GM23338 (cell line): ENCODE results near the gene PLXND1. TPM values are rescaled to one million over a fixed set of nuclear protein-coding genes. Genes with fewer than 3 reads are reported as not detected.

Source experiments
- ATAC-seq: fragments of 200-7000 bp; cut with Tn5 transposase; 3 replicates; pipeline ENCODE4 v1.9.1; 2020
- DNase-seq: peaks from one replicate; pipeline ENCODE4 v3.0.0-alpha.2; 2015; ENCODE audit warnings: low spot score
- H2AFZ ChIP-seq: fragments of 200-600 bp; sonication (generic); 2 replicates; pipeline ENCODE4 v1.8.0; 2016; ENCODE audit warnings: antibody characterized with exemption, mild to moderate bottlenecking, moderate library complexity
- H3F3A ChIP-seq: fragments of 200-600 bp; sonication (generic); replicated peaks from 2 replicates; pipeline ENCODE4 v1.8.0; 2017; ENCODE audit warnings: antibody characterized with exemption, mixed run types, low read depth
- H3K27ac ChIP-seq: fragments of 200-600 bp; sonication (generic); 2 replicates; pipeline ENCODE4 v1.6.1; 2016; ENCODE audit warnings: low read depth
- H3K27me3 ChIP-seq: fragments of 200-600 bp; sonication (generic); 2 replicates; pipeline ENCODE4 v1.8.0; 2016; ENCODE audit warnings: mild to moderate bottlenecking, mixed run types, moderate library complexity; ENCODE audit not compliant: insufficient read depth
- H3K36me3 ChIP-seq: fragments of 200-600 bp; sonication (generic); 2 replicates; pipeline ENCODE4 v1.8.0; 2016; ENCODE audit warnings: mild to moderate bottlenecking; ENCODE audit not compliant: insufficient read depth
- H3K4me1 ChIP-seq: fragments of 200-600 bp; sonication (generic); 2 replicates; pipeline ENCODE4 v1.8.0; 2016; ENCODE audit warnings: mild to moderate bottlenecking, moderate library complexity; ENCODE audit not compliant: insufficient read depth
- H3K4me2 ChIP-seq: fragments of 200-600 bp; sonication (generic); 2 replicates; pipeline ENCODE4 v1.7.1; 2017; ENCODE audit warnings: mixed run types
- H3K4me3 ChIP-seq: fragments of 200-600 bp; sonication (generic); 2 replicates; pipeline ENCODE4 v1.6.1; 2016; ENCODE audit warnings: mixed run types
- H3K79me2 ChIP-seq: fragments of 200-600 bp; sonication (generic); replicated peaks from 2 replicates; pipeline ENCODE4 v1.8.0; 2017; ENCODE audit warnings: mild to moderate bottlenecking; ENCODE audit not compliant: insufficient read depth
- H3K9me2 ChIP-seq: fragments of 200-600 bp; sonication (generic); 2 replicates; pipeline ENCODE4 v1.8.0; 2017; ENCODE audit not compliant: insufficient read depth
- H4K20me1 ChIP-seq: fragments of 200-600 bp; sonication (generic); replicated peaks from 2 replicates; pipeline ENCODE4 v1.8.0; 2017; ENCODE audit warnings: mild to moderate bottlenecking; ENCODE audit not compliant: insufficient read depth
- H3K27ac Mint-ChIP-seq: 2 replicates; pipeline ENCODE4 v1.8.0; 2020; ENCODE audit warnings: inconsistent platforms, mild to moderate bottlenecking, moderate library complexity, mixed read lengths
- H3K27me3 Mint-ChIP-seq: 3 replicates; pipeline ENCODE4 v1.8.0; 2022; ENCODE audit warnings: low read depth, mild to moderate bottlenecking, moderate library complexity, mixed read lengths, inconsistent platforms; ENCODE audit not compliant: insufficient read depth, poor library complexity
- H3K36me3 Mint-ChIP-seq: 3 replicates; pipeline ENCODE4 v1.8.0; 2021; ENCODE audit warnings: low read depth, mild to moderate bottlenecking, inconsistent platforms, moderate library complexity, mixed read lengths
- H3K4me1 Mint-ChIP-seq: 3 replicates; pipeline ENCODE4 v1.8.0; 2020; ENCODE audit warnings: mild to moderate bottlenecking, inconsistent platforms, mixed read lengths
- H3K4me3 Mint-ChIP-seq: 3 replicates; pipeline ENCODE4 v1.8.0; 2021; ENCODE audit warnings: moderate library complexity, mild to moderate bottlenecking, inconsistent platforms, mixed read lengths
- H3K9me3 Mint-ChIP-seq: 3 replicates; pipeline ENCODE4 v1.8.0; 2020; ENCODE audit warnings: moderate library complexity, mild to moderate bottlenecking, inconsistent platforms, mixed read lengths
- CREB1 ChIP-seq: fragments of 250-450 bp; sonication (Bioruptor Pico); IDR thresholded peaks from 2 replicates; pipeline ENCODE4 v1.5.0; 2020; ENCODE audit warnings: low read depth, mild to moderate bottlenecking, moderate library complexity
- EZH2 ChIP-seq: fragments of 200-600 bp; sonication (generic); IDR thresholded peaks from one replicate; pipeline ENCODE4 v1.8.0; 2017; ENCODE audit warnings: antibody characterized with exemption, mild to moderate bottlenecking, low read depth; ENCODE audit not compliant: unreplicated experiment
- EZH2phosphoT487 ChIP-seq: fragments of 200-600 bp; sonication (generic); IDR thresholded peaks from one replicate; pipeline ENCODE4 v1.8.1; 2018; ENCODE audit warnings: antibody characterized with exemption; ENCODE audit not compliant: unreplicated experiment
- JUNB ChIP-seq: IDR thresholded peaks from one replicate; pipeline ENCODE4 v1.6.1; 2016; ENCODE audit warnings: antibody characterized with exemption; ENCODE audit not compliant: unreplicated experiment
- NANOG ChIP-seq: IDR thresholded peaks from 2 replicates; pipeline ENCODE4 v1.6.1; 2016; ENCODE audit warnings: antibody characterized with exemption, borderline replicate concordance
- POLR2AphosphoS5 ChIP-seq: IDR thresholded peaks from 2 replicates; pipeline ENCODE4 v1.6.1; 2016; ENCODE audit warnings: antibody characterized with exemption, low read depth
- STAT1 ChIP-seq: IDR thresholded peaks from one replicate; pipeline ENCODE4 v1.6.1; 2016; ENCODE audit warnings: antibody characterized with exemption; ENCODE audit not compliant: unreplicated experiment
- ZNF114 ChIP-seq: fragments of 250-450 bp; sonication (Bioruptor Pico); IDR thresholded peaks from 2 replicates; pipeline ENCODE4 v1.5.0; 2020; ENCODE audit warnings: mild to moderate bottlenecking, moderate library complexity
- ZNF331 ChIP-seq: fragments of 250-450 bp; sonication (Bioruptor Pico); IDR thresholded peaks from 2 replicates; pipeline ENCODE4 v1.5.0; 2020; ENCODE audit warnings: low read depth, mild to moderate bottlenecking, moderate library complexity
- polyA plus RNA-seq: library from polyadenylated mRNA; unstranded; fragments of >200 nt; fragmentation: Nextera tagmentation; extraction: Ambion mirVana; gene quantifications from 2 replicates; pipeline ENCODE4 v1.2.1, GENCODE V29; 2016
- small RNA-seq: library from RNA; depleted of rRNA; stranded (forward); fragments of <200 nt; gene quantifications from one replicate; pipeline ENCODE3, GENCODE V24; 2014; ENCODE audit warnings: low replicate concordance
- total RNA-seq: library from RNA; depleted of rRNA; stranded (reverse); fragments of >200 nt; shearing (Covaris generic); gene quantifications from 2 replicates; pipeline ENCODE4 v1.2.3, GENCODE V29; 2014; rRNA removed
- TF ChIP-seq, protein P1 (sequence below): IDR thresholded peaks from one replicate; pipeline ENCODE4 v1.6.1; 2018; ENCODE audit warnings: antibody characterized with exemption; ENCODE audit not compliant: unreplicated experiment
- TF ChIP-seq, protein P2 (sequence below), 2 experiments: fragments of 200-600 bp in 1 of 2; sonication (generic) in 1 of 2; conservative IDR thresholded peaks; 2 replicates each; pipeline versions ENCODE4 v1.5.1 to v1.6.1; 2016 to 2017; ENCODE audit warnings: antibody characterized with exemption in 2 of 2, low read depth in 2 of 2, mild to moderate bottlenecking in 2 of 2, moderate library complexity in 1 of 2
- TF ChIP-seq, protein P3 (sequence below): IDR thresholded peaks from 2 replicates; pipeline ENCODE4 v1.6.1; 2016; ENCODE audit warnings: antibody characterized with exemption

The PLXND1 gene
- total and polyA plus RNA-seq, 2 experiments from 2014 or later = 13.3 to 60.4 TPM

DNA sequence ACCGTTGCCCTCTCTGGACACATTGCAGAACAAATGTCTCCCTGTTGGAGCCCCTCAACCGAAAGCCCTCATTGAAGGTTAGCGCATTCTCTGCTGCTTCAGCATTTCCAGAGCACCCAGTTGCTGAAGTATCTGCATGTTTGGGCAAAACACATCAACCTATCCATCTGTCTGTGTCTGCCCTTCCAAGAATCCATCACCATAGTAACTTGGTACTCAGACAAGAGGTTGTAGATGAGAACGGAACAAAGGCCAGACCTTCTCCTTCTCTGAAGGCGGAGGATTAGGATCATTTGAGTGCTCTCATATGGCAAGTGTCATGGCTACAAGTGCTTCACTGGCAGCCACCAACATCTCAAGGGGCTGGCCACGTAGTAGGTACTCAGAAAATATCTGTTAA, 101.1 kb downstream of the PLXND1 start:
- Histone ChIP-seq H3K27ac (no peak overlapping the region), H4K20me1 (no peaks in the 10 kb centered on the region), H3K79me2 (no peaks in the 10 kb centered on the region), H3K4me2 (no peak overlapping the region), H2AFZ (no peak overlapping the region), H3F3A (no peaks in the 10 kb centered on the region; the same call in 1 of the 2 replicates), H3K9me2 (no peaks in the 10 kb centered on the region), H3K4me1 (no peaks in the 10 kb centered on the region), H3K27me3 (no peaks in the 10 kb centered on the region), H3K36me3 (no peaks in the 10 kb centered on the region), H3K4me3 (no peak overlapping the region)
- Mint-ChIP-seq H3K4me1 (peaks cover 8% of the 10 kb centered on the region), H3K9me3 (no peaks in the 10 kb centered on the region), H3K36me3 (peaks cover 1% of the 10 kb centered on the region; the same call in 2 of the 3 replicates), H3K27me3 (peaks cover 14% of the 10 kb centered on the region), H3K4me3 (no peak overlapping the region), H3K27ac (no peak overlapping the region)
- DNase-seq (no peak), ATAC-seq (no peak)
- TF ChIP-seq EZH2phosphoT487 (no peak), ZNF331 (CRISPR knock-in tag) (no peak), EZH2 (no peak), CREB1 (CRISPR knock-in tag) (no peak), NANOG (no peak), ZNF114 (CRISPR knock-in tag) (no peak), POLR2AphosphoS5 (no peak), JUNB (no peak), STAT1 (no peak)
- TF ChIP-seq, protein P1, sequence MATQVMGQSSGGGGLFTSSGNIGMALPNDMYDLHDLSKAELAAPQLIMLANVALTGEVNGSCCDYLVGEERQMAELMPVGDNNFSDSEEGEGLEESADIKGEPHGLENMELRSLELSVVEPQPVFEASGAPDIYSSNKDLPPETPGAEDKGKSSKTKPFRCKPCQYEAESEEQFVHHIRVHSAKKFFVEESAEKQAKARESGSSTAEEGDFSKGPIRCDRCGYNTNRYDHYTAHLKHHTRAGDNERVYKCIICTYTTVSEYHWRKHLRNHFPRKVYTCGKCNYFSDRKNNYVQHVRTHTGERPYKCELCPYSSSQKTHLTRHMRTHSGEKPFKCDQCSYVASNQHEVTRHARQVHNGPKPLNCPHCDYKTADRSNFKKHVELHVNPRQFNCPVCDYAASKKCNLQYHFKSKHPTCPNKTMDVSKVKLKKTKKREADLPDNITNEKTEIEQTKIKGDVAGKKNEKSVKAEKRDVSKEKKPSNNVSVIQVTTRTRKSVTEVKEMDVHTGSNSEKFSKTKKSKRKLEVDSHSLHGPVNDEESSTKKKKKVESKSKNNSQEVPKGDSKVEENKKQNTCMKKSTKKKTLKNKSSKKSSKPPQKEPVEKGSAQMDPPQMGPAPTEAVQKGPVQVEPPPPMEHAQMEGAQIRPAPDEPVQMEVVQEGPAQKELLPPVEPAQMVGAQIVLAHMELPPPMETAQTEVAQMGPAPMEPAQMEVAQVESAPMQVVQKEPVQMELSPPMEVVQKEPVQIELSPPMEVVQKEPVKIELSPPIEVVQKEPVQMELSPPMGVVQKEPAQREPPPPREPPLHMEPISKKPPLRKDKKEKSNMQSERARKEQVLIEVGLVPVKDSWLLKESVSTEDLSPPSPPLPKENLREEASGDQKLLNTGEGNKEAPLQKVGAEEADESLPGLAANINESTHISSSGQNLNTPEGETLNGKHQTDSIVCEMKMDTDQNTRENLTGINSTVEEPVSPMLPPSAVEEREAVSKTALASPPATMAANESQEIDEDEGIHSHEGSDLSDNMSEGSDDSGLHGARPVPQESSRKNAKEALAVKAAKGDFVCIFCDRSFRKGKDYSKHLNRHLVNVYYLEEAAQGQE = no peak
- TF ChIP-seq, protein P2, sequence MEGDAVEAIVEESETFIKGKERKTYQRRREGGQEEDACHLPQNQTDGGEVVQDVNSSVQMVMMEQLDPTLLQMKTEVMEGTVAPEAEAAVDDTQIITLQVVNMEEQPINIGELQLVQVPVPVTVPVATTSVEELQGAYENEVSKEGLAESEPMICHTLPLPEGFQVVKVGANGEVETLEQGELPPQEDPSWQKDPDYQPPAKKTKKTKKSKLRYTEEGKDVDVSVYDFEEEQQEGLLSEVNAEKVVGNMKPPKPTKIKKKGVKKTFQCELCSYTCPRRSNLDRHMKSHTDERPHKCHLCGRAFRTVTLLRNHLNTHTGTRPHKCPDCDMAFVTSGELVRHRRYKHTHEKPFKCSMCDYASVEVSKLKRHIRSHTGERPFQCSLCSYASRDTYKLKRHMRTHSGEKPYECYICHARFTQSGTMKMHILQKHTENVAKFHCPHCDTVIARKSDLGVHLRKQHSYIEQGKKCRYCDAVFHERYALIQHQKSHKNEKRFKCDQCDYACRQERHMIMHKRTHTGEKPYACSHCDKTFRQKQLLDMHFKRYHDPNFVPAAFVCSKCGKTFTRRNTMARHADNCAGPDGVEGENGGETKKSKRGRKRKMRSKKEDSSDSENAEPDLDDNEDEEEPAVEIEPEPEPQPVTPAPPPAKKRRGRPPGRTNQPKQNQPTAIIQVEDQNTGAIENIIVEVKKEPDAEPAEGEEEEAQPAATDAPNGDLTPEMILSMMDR (conservative IDR thresholded peaks at IDR 0.05; ENCODE audit: low read depth in 2 of 2) = no peak
- TF ChIP-seq, protein P3, sequence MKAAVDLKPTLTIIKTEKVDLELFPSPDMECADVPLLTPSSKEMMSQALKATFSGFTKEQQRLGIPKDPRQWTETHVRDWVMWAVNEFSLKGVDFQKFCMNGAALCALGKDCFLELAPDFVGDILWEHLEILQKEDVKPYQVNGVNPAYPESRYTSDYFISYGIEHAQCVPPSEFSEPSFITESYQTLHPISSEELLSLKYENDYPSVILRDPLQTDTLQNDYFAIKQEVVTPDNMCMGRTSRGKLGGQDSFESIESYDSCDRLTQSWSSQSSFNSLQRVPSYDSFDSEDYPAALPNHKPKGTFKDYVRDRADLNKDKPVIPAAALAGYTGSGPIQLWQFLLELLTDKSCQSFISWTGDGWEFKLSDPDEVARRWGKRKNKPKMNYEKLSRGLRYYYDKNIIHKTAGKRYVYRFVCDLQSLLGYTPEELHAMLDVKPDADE = no peak

Small RNA genes lying within 50 kb of the gene (small RNA-seq; reads per million reads assigned to genes)
- gene RN7SL752P = not detected

Other genes starting within 250 kb of the PLXND1 start
- 0.24 and 0.54 TPM in 2 replicates for gene EFCAB12, start 178.0 kb downstream of the PLXND1 start, total RNA-seq
- 0.17 and 0.65 TPM in 2 replicates for gene EFCAB12, start 178.0 kb downstream of the PLXND1 start, polyA plus RNA-seq
- gene MBD4, start 166.7 kb downstream of the PLXND1 start, total RNA-seq = 26.4 and 33.9 TPM in 2 replicates
- 51.8 and 59.3 TPM in 2 replicates for gene MBD4, start 166.7 kb downstream of the PLXND1 start, polyA plus RNA-seq
- gene IFT122, start 166.5 kb downstream of the PLXND1 start, total RNA-seq = 30.2 and 38.8 TPM in 2 replicates
- 10.2 and 10.9 TPM in 2 replicates for gene IFT122, start 166.5 kb downstream of the PLXND1 start, polyA plus RNA-seq
- not detected in 2 replicates for gene RHO, start 78.0 kb downstream of the PLXND1 start, total RNA-seq
- gene RHO, start 78.0 kb downstream of the PLXND1 start, polyA plus RNA-seq = not detected in 2 replicates
- gene H1-8, start 63.5 kb downstream of the PLXND1 start, total RNA-seq = not detected in 2 replicates
- not detected in 2 replicates for gene H1-8, start 63.5 kb downstream of the PLXND1 start, polyA plus RNA-seq